Islet of Langerhans (tissue), 1 donor: ENCODE results near the gene BDH1.
"Not testable (repeated sequence)": the region's sequence is repeated elsewhere in the genome, so short reads cannot be mapped to it uniquely, and the experiment has no call there.

Source experiments
- FAIRE-seq: peaks from one replicate; lab custom pipeline; 2011; peaks lifted over from hg19 to GRCh38; lab: Jason Lieb, UNC

BDH1 gene

GRCh38 chr3:197520311-197521276 lies 35.2 kb downstream of the BDH1 start:
- FAIRE-seq, result no peak

- FAIRE-seq, result no peak
Observed at GRCh38 chr3:197519801-197520211, 36.0 kb downstream of the BDH1 start.

GRCh38 chr3:197518881-197519421 lies 36.8 kb downstream of the BDH1 start:
- no peak for FAIRE-seq

GRCh38 chr3:197517922-197518683 lies 37.7 kb downstream of the BDH1 start:
- not testable (repeated sequence) for FAIRE-seq

GRCh38 chr3:197516890-197517606 lies 38.7 kb downstream of the BDH1 start:
- not testable (repeated sequence) for FAIRE-seq

- FAIRE-seq, result no peak
Observed at GRCh38 chr3:197516517-197516889, 39.3 kb downstream of the BDH1 start.

- FAIRE-seq, result no peak
Observed at GRCh38 chr3:197514786-197515355, 40.9 kb downstream of the BDH1 start.

- FAIRE-seq, result no peak
Observed at GRCh38 chr3:197513953-197514785, 41.6 kb downstream of the BDH1 start.

- FAIRE-seq, result no peak
Observed at GRCh38 chr3:197512691-197513571, 42.8 kb downstream of the BDH1 start.

GRCh38 chr3:197511853-197512635 lies 43.7 kb downstream of the BDH1 start:
- FAIRE-seq, result no peak

GRCh38 chr3:197511130-197511529 lies 44.6 kb downstream of the BDH1 start:
- no peak for FAIRE-seq

GRCh38 chr3:197510642-197511018 lies 45.1 kb downstream of the BDH1 start:
- FAIRE-seq, result no peak

GRCh38 chr3:197508924-197509775 lies 46.6 kb downstream of the BDH1 start:
- FAIRE-seq, result no peak

GRCh38 chr3:197508461-197508860 lies 47.3 kb downstream of the BDH1 start:
- FAIRE-seq, result no peak

GRCh38 chr3:197508051-197508451 lies 47.7 kb downstream of the BDH1 start:
- no peak for FAIRE-seq

- no peak for FAIRE-seq
Observed at GRCh38 chr3:197507541-197507940, 48.2 kb downstream of the BDH1 start.

- FAIRE-seq, result no peak
Observed at GRCh38 chr3:197507081-197507480, 48.7 kb downstream of the BDH1 start.
